LNCaP clone FGC (cell line): ENCODE results near the gene CLDN3.

Source experiments
- DNase-seq: peaks from one replicate; pipeline ENCODE4 v3.0.0-alpha.2; 2011; ENCODE audit warnings: low read depth
- H3K4me3 ChIP-seq: 2 replicates; pipeline ENCODE4 v1.5.1; 2011; ENCODE audit warnings: mild to moderate bottlenecking, low read depth, low read length, control low read depth
- TF ChIP-seq, protein P1 (sequence below): IDR thresholded peaks from 2 replicates; pipeline ENCODE4 v1.5.1; 2012; ENCODE audit warnings: mild to moderate bottlenecking; ENCODE audit not compliant: control insufficient read depth, insufficient read depth; ENCODE audit errors: extremely low read depth

The CLDN3 gene

GRCh38 chr7:73758581-73759138, 11.4 kb downstream of the CLDN3 start:
- peak; percentile 89 for DNase-seq
- TF ChIP-seq, protein P1, sequence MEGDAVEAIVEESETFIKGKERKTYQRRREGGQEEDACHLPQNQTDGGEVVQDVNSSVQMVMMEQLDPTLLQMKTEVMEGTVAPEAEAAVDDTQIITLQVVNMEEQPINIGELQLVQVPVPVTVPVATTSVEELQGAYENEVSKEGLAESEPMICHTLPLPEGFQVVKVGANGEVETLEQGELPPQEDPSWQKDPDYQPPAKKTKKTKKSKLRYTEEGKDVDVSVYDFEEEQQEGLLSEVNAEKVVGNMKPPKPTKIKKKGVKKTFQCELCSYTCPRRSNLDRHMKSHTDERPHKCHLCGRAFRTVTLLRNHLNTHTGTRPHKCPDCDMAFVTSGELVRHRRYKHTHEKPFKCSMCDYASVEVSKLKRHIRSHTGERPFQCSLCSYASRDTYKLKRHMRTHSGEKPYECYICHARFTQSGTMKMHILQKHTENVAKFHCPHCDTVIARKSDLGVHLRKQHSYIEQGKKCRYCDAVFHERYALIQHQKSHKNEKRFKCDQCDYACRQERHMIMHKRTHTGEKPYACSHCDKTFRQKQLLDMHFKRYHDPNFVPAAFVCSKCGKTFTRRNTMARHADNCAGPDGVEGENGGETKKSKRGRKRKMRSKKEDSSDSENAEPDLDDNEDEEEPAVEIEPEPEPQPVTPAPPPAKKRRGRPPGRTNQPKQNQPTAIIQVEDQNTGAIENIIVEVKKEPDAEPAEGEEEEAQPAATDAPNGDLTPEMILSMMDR = no peak
- H3K4me3 ChIP-seq = no peak overlapping the region

GRCh38 chr7:73749931-73750776, 19.9 kb downstream of the CLDN3 start:
- peak; percentile 85 for DNase-seq
- TF ChIP-seq, protein P1 = no peak
- H3K4me3 ChIP-seq = no peak overlapping the region

DNA sequence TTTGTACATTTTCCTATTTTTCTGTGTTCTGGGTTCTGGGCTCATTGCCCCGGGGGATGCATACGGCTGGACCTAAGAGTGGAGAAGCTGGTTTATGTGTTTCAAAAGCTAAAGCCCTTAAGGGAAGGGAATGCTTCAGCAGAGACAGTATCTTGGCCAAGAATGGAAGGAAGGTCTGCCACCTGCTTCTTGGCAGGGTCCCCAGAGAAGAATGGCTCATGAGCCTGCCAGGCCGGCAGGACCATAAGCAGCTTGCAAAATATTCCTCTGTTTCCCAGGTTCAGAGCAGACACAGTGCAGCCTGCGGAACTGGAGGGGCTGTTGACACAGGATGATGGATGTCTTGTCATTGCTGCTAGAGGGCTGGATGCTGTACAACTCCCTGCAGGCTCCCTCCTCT, 23.7 kb downstream of the CLDN3 start:
- TF ChIP-seq, protein P1 = no peak
- H3K4me3 ChIP-seq = no peak overlapping the region
- peak; percentile 82 for DNase-seq

- peak; percentile 92 for DNase-seq
- H3K4me3 ChIP-seq = peak overlapping the region; percentile 28
- TF ChIP-seq, protein P1 = no peak
These were observed 27.1 kb downstream of the CLDN3 start for GRCh38 chr7:73742753-73743641.

DNA sequence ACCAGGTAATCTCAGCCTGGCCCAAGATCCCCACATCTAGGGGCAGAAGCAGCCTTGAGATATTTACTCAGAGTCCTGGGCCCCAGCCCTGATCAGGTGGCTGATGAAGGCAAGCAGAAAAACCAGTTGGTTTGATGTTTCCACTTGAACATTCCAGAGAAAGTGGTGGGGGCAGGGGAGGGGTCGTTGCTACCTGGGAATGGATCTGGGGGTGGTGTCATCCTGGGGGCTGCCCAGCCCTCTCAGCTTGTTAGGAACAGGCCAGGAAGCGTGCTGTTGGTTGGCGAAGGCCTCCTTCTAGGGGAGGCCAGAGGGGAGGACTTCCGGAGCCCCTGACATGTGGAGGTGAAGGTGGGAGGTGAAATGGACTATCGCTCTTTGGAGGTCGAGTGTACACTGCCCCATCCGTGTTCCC, 27.7 kb downstream of the CLDN3 start:
- no peak for DNase-seq
- peak overlapping the region; percentile 28 for H3K4me3 ChIP-seq
- TF ChIP-seq, protein P1 = no peak

GRCh38 chr7:73741600-73741999, 28.5 kb downstream of the CLDN3 start:
- no peak for DNase-seq
- H3K4me3 ChIP-seq = no peak overlapping the region

More at GRCh38 chr7:73741600-73741999, 28.5 kb downstream of the CLDN3 start:
- TF ChIP-seq, protein P1 = no peak
